CD14-positive monocyte (primary cell): ENCODE results near the gene GABBR2. TPM values are rescaled to one million over a fixed set of nuclear protein-coding genes. Genes with fewer than 3 reads are reported as not detected.

ENCODE experiments used
- DNase-seq, 3 donors: peaks; one replicate each; pipeline ENCODE4 v3.0.0-alpha.2; 2011 to 2022
- H2AFZ ChIP-seq: 2 replicates; pipeline ENCODE4 v1.6.0; 2012; ENCODE audit warnings: mild to moderate bottlenecking, low read depth, low read length, inconsistent platforms; ENCODE audit not compliant: insufficient read depth, poor library complexity, severe bottlenecking
- H3K27ac ChIP-seq, 2 donors: 1 replicate in 1 of 2; 2 replicates in 1 of 2; pipeline ENCODE4 v1.5.1; 2012 to 2013; ENCODE audit warnings: low read length in 2 of 2, control low read depth in 1 of 2, inconsistent platforms in 1 of 2, low read depth in 1 of 2, mild to moderate bottlenecking in 1 of 2
- H3K27me3 ChIP-seq, 2 donors: one replicate each; pipeline versions ENCODE4 v1.6.0 to v1.6.1; 2011 to 2013; ENCODE audit warnings: low read length in 2 of 2; ENCODE audit not compliant: control insufficient read depth in 2 of 2, insufficient read depth in 2 of 2
- H3K36me3 ChIP-seq, 2 donors: replicated peaks in 1 of 2; 1 replicate in 1 of 2; 2 replicates in 1 of 2; pipeline versions ENCODE4 v1.5.1 to v1.6.1; 2012 to 2013; ENCODE audit warnings: low read length in 2 of 2, control low read depth in 1 of 2, inconsistent platforms in 1 of 2, mild to moderate bottlenecking in 1 of 2; ENCODE audit not compliant: insufficient read depth in 2 of 2, control insufficient read depth in 1 of 2
- H3K4me1 ChIP-seq, 2 donors: 1 replicate in 1 of 2; 2 replicates in 1 of 2; pipeline versions ENCODE4 v1.5.1 to v1.6.1; 2012 to 2013; ENCODE audit warnings: low read length in 2 of 2, control low read depth in 1 of 2, inconsistent platforms in 1 of 2, mild to moderate bottlenecking in 1 of 2, moderate library complexity in 1 of 2; ENCODE audit not compliant: insufficient read depth in 2 of 2, control insufficient read depth in 1 of 2
- H3K4me2 ChIP-seq: replicated peaks from 2 replicates; pipeline ENCODE3; 2012; ENCODE audit warnings: low read length, moderate library complexity, mild to moderate bottlenecking; ENCODE audit not compliant: poor library complexity, severe bottlenecking; ENCODE audit errors: extremely low read depth
- H3K4me3 ChIP-seq, 3 experiments: fragments of 200-600 bp in 1 of 3; sonication (generic) in 1 of 3; replicated peaks in 1 of 3; 1 replicate in 2 of 3; 2 replicates in 1 of 3; pipeline ENCODE4 v1.5.1; 2011 to 2013; ENCODE audit warnings: low read length in 3 of 3, mild to moderate bottlenecking in 3 of 3, control low read depth in 2 of 3, low read depth in 2 of 3, inconsistent platforms in 1 of 3, moderate library complexity in 1 of 3
- H3K79me2 ChIP-seq: 2 replicates; pipeline ENCODE4 v1.6.0; 2012; ENCODE audit warnings: mild to moderate bottlenecking, control low read depth, inconsistent platforms, low read length, moderate library complexity; ENCODE audit not compliant: insufficient read depth
- H3K9ac ChIP-seq: 2 replicates; pipeline ENCODE4 v1.6.0; 2017; ENCODE audit warnings: low read length, mild to moderate bottlenecking; ENCODE audit not compliant: insufficient read depth, poor library complexity, severe bottlenecking
- H3K9me3 ChIP-seq, 2 donors: replicated peaks in 1 of 2; 1 replicate in 1 of 2; 2 replicates in 1 of 2; pipeline versions ENCODE4 v1.5.1 to v1.6.1; 2012 to 2013; ENCODE audit warnings: low read length in 2 of 2, control low read depth in 1 of 2; ENCODE audit not compliant: control insufficient read depth in 1 of 2, insufficient read depth in 1 of 2
- H4K20me1 ChIP-seq: 2 replicates; pipeline ENCODE4 v1.6.0; 2012; ENCODE audit warnings: mild to moderate bottlenecking, low read length, control low read depth, moderate library complexity; ENCODE audit not compliant: insufficient read depth
- H3K27ac Mint-ChIP-seq, 7 donors: one replicate each; pipeline ENCODE4 v1.8.0; 2020; ENCODE audit warnings: mild to moderate bottlenecking in 7 of 7, mixed read lengths in 7 of 7, moderate library complexity in 6 of 7, inconsistent platforms in 2 of 7
- H3K27me3 Mint-ChIP-seq, 3 donors: one replicate each; pipeline ENCODE4 v1.8.0; 2021 to 2022; ENCODE audit warnings: low read depth in 3 of 3, mild to moderate bottlenecking in 3 of 3, mixed read lengths in 3 of 3, moderate library complexity in 3 of 3, inconsistent platforms in 1 of 3
- H3K36me3 Mint-ChIP-seq, 2 donors: one replicate each; pipeline ENCODE4 v1.8.0; 2020; ENCODE audit warnings: mixed read lengths in 2 of 2, inconsistent platforms in 1 of 2, mild to moderate bottlenecking in 1 of 2
- H3K4me1 Mint-ChIP-seq: one replicate; pipeline ENCODE4 v1.8.0; 2020; ENCODE audit warnings: mild to moderate bottlenecking, mixed read lengths
- H3K4me3 Mint-ChIP-seq, 2 donors: one replicate each; pipeline ENCODE4 v1.8.0; 2020; ENCODE audit warnings: mild to moderate bottlenecking in 2 of 2, mixed read lengths in 2 of 2, moderate library complexity in 1 of 2
- H3K9me3 Mint-ChIP-seq, 7 donors: one replicate each; pipeline ENCODE4 v1.8.0; 2020 to 2022; ENCODE audit warnings: mixed read lengths in 7 of 7, mild to moderate bottlenecking in 6 of 7, moderate library complexity in 6 of 7, inconsistent platforms in 2 of 7
- CTCF ChIP-seq: fragments of 200-600 bp; IDR thresholded peaks from one replicate; pipeline ENCODE4 v1.8.0; 2022; ENCODE audit warnings: antibody characterized with exemption, mild to moderate bottlenecking
- WGBS: methylation state at CpG from one replicate; pipeline ENCODE4 v1.1.5; 2013; ENCODE audit warnings: missing lambda C conversion rate; ENCODE audit not compliant: insufficient coverage; 5-methylcytosine and 5-hydroxymethylcytosine counted together
- intact Hi-C, 2 donors: fragments of 100-400 bp; cut with micrococcal nuclease; formaldehyde crosslinking; loops; one replicate each; pipeline versions ENCODE4 v1.15.0 to v1.15.1; 2023
- polyA plus RNA-seq, 3 donors: library from polyadenylated mRNA; depleted of rRNA in 1 of 3; unstranded in 2 of 3; stranded (reverse) in 1 of 3; fragments of 300-500 nt in 2 of 3; fragments of >200 nt in 1 of 3; fragmentation: Illumina TruSeq in 2 of 3; gene quantifications; 1 replicate in 2 of 3; 2 replicates in 1 of 3; pipeline ENCODE4 v1.2.3, GENCODE V29; 2012 to 2021

The GABBR2 gene
- polyA plus RNA-seq, 3 donors, result not detected

- H3K27me3 Mint-ChIP-seq, result peaks cover 2 to 5% (median 4%) of the 10 kb centered on the region in 3 donors
- H3K27me3 ChIP-seq, result no peaks in the 10 kb centered on the region
- H3K27ac ChIP-seq, result no peak overlapping the region
- peaks cover 5% of the 10 kb centered on the region for H3K4me1 Mint-ChIP-seq
- no peak overlapping the region for H3K4me3 ChIP-seq
- peaks cover 0 to 8% (median 3%) of the 10 kb centered on the region in 7 donors for H3K9me3 Mint-ChIP-seq
- no peak overlapping the region for H3K4me3 Mint-ChIP-seq
- no peaks in the 10 kb centered on the region for H3K36me3 ChIP-seq
- H3K27ac Mint-ChIP-seq, result no peak overlapping the region
- H3K36me3 Mint-ChIP-seq, result no peaks in the 10 kb centered on the region
- intact Hi-C loops, result no loop called here
- no peaks in the 10 kb centered on the region for H3K79me2 ChIP-seq
- WGBS, result 98% methylated on average over 5 of the region's 8 CpGs
- no peaks in the 10 kb centered on the region for H3K4me1 ChIP-seq
- no peak overlapping the region for H3K4me2 ChIP-seq
- TF ChIP-seq CTCF, result no peak
- H3K9ac ChIP-seq, result no peak overlapping the region
- no peaks in the 10 kb centered on the region for H4K20me1 ChIP-seq
- no peak overlapping the region for H2AFZ ChIP-seq
- no peaks in the 10 kb centered on the region for H3K9me3 ChIP-seq
- DNase-seq, result no peak
Measured at GRCh38 chr9:98396656-98397055, 312.1 kb downstream of the GABBR2 start.

- Mint-ChIP-seq H3K4me1 (peaks cover 9% of the 10 kb centered on the region), H3K4me3 (no peak overlapping the region), H3K9me3 (peaks cover 0 to 8% (median 3%) of the 10 kb centered on the region in 7 donors), H3K27ac (no peak overlapping the region), H3K36me3 (no peaks in the 10 kb centered on the region), H3K27me3 (peaks cover 3 to 5% (median 4%) of the 10 kb centered on the region in 3 donors)
- DNase-seq, result no peak
- H3K27ac ChIP-seq, result no peak overlapping the region
- no peak overlapping the region for H2AFZ ChIP-seq
- TF ChIP-seq CTCF, result no peak
- H3K4me1 ChIP-seq, result no peaks in the 10 kb centered on the region
- no peaks in the 10 kb centered on the region for H3K36me3 ChIP-seq
- H3K79me2 ChIP-seq, result no peaks in the 10 kb centered on the region
- intact Hi-C loops, result no loop called here
- H3K9ac ChIP-seq, result no peak overlapping the region
- H3K4me2 ChIP-seq, result no peak overlapping the region
- WGBS, result 90% methylated on average over 6 of the region's 6 CpGs
- no peak overlapping the region for H3K4me3 ChIP-seq
- H3K9me3 ChIP-seq, result no peaks in the 10 kb centered on the region
- no peaks in the 10 kb centered on the region for H3K27me3 ChIP-seq
- no peaks in the 10 kb centered on the region for H4K20me1 ChIP-seq
Measured at GRCh38 chr9:98396236-98396635, 312.5 kb downstream of the GABBR2 start.
